Endothelial cell of umbilical vein (primary cell): Measurements from ENCODE around the gene ZNF639. TPM values are rescaled to one million over a fixed set of nuclear protein-coding genes. Genes with fewer than 3 reads are reported as not detected.

Experiments used
- BruUV-seq: library from RNA; stranded (reverse); fragments of 400-500 nt; replicated peaks from 2 replicates; lab custom pipeline; 2021; lab: Mats Ljungman, UMichigan
- CTCF ChIA-PET: fragments of 300-600, 350-600 bp; sonication (Branson Sonifier 250); formaldehyde crosslinking; loops from one replicate; lab custom pipeline; 2021; ENCODE audit warnings: antibody characterized with exemption, inconsistent platforms; lab: Charles Lee
- POLR2A ChIA-PET: fragments of 300-600, 350-600 bp; sonication (Branson Sonifier 250); formaldehyde crosslinking; loops from one replicate; lab custom pipeline; 2021; ENCODE audit warnings: antibody characterized with exemption, inconsistent platforms; lab: Charles Lee
- DNase-seq: peaks from one replicate; pipeline ENCODE4 v3.0.0-alpha.2; 2011; ENCODE audit warnings: low read depth, low spot score
- FAIRE-seq: peaks from 2 replicates; lab custom pipeline; 2011; peaks lifted over from hg19 to GRCh38; lab: Jason Lieb, UNC
- H2AFZ ChIP-seq: 2 replicates; pipeline ENCODE4 v1.6.0; 2012; ENCODE audit warnings: low read depth, low read length, control low read depth, inconsistent platforms
- H3K27ac ChIP-seq: 2 replicates; pipeline ENCODE4 v1.5.1; 2011; ENCODE audit warnings: low read depth, mild to moderate bottlenecking, control low read depth, low read length, moderate library complexity; ENCODE audit not compliant: insufficient read depth
- H3K27me3 ChIP-seq, 2 experiments: 2 replicates each; pipeline versions ENCODE4 v1.6.0 to v1.6.1; 2011; ENCODE audit warnings: low read length in 2 of 2, mixed read lengths in 1 of 2; ENCODE audit not compliant: control insufficient read depth in 2 of 2, insufficient read depth in 2 of 2
- H3K36me3 ChIP-seq, 2 experiments: 2 replicates in 1 of 2; 3 replicates in 1 of 2; pipeline ENCODE4 v1.5.1; 2011; ENCODE audit warnings: low read length in 2 of 2, mild to moderate bottlenecking in 1 of 2, moderate library complexity in 1 of 2; ENCODE audit not compliant: control insufficient read depth in 2 of 2, insufficient read depth in 2 of 2; ENCODE audit errors: extremely low read depth in 1 of 2
- H3K4me1 ChIP-seq: 3 replicates; pipeline ENCODE4 v1.5.1; 2011; ENCODE audit warnings: mild to moderate bottlenecking, low read length; ENCODE audit not compliant: control insufficient read depth, insufficient read depth; ENCODE audit errors: extremely low read depth
- H3K4me2 ChIP-seq: 2 replicates; pipeline ENCODE4 v1.6.1; 2011; ENCODE audit warnings: low read length, control low read depth, mixed read lengths; ENCODE audit not compliant: insufficient read depth
- H3K4me3 ChIP-seq, 3 experiments: fragments of 200-600 bp in 1 of 3; sonication (generic), shearing (Covaris generic) in 1 of 3; replicated peaks in 1 of 3; 2 replicates each; pipeline ENCODE4 v1.5.1; 2011 to 2016; ENCODE audit warnings: control low read depth in 3 of 3, low read length in 3 of 3, mild to moderate bottlenecking in 2 of 3, inconsistent platforms in 1 of 3, low read depth in 1 of 3, moderate library complexity in 1 of 3; ENCODE audit not compliant: insufficient read depth in 1 of 3
- H3K79me2 ChIP-seq: 2 replicates; pipeline ENCODE4 v1.6.0; 2012; ENCODE audit warnings: low read length, inconsistent platforms; ENCODE audit not compliant: control insufficient read depth, insufficient read depth
- H3K9ac ChIP-seq: replicated peaks from 2 replicates; pipeline ENCODE3; 2011; ENCODE audit warnings: low read length, control low read depth; ENCODE audit not compliant: insufficient read depth; ENCODE audit errors: extremely low read depth
- H3K9me1 ChIP-seq: replicated peaks from 3 replicates; pipeline ENCODE4 v1.6.0; 2011; ENCODE audit warnings: mild to moderate bottlenecking, low read length; ENCODE audit not compliant: control insufficient read depth, insufficient read depth; ENCODE audit errors: extremely low read depth
- H3K9me3 ChIP-seq: replicated peaks from 2 replicates; pipeline ENCODE4 v1.5.1; 2012; ENCODE audit warnings: low read length, inconsistent platforms; ENCODE audit not compliant: control insufficient read depth, insufficient read depth
- H4K20me1 ChIP-seq: replicated peaks from 2 replicates; pipeline ENCODE3; 2011; ENCODE audit warnings: mild to moderate bottlenecking, low read length; ENCODE audit not compliant: control insufficient read depth, insufficient read depth; ENCODE audit errors: extremely low read depth
- CTCF ChIP-seq, 2 donors: IDR thresholded peaks; 1 replicate in 1 of 2; 2 replicates in 1 of 2; pipeline ENCODE4 v1.5.1; 2011; ENCODE audit warnings: low read length in 2 of 2, mild to moderate bottlenecking in 2 of 2, moderate library complexity in 2 of 2, control low read depth in 1 of 2, inconsistent platforms in 1 of 2, low read depth in 1 of 2; ENCODE audit not compliant: insufficient read depth in 1 of 2; ENCODE audit errors: extremely low read depth in 1 of 2
- EZH2 ChIP-seq: IDR thresholded peaks from 2 replicates; pipeline ENCODE4 v1.6.1; 2012; ENCODE audit warnings: borderline replicate concordance, low read depth, mild to moderate bottlenecking, moderate library complexity, low read length, inconsistent platforms; ENCODE audit not compliant: severe bottlenecking
- FOS ChIP-seq: IDR thresholded peaks from 2 replicates; pipeline ENCODE4 v1.6.1; 2011; ENCODE audit warnings: mild to moderate bottlenecking, low read length, moderate library complexity, borderline replicate concordance; ENCODE audit not compliant: insufficient read depth
- GATA2 ChIP-seq: IDR thresholded peaks from 2 replicates; pipeline ENCODE4 v1.7.0; 2011; ENCODE audit warnings: low read depth, mild to moderate bottlenecking, moderate library complexity, mixed read lengths, low read length; ENCODE audit not compliant: insufficient read length, insufficient read depth
- JUN ChIP-seq: IDR thresholded peaks from 2 replicates; pipeline ENCODE4 v1.6.1; 2011; ENCODE audit warnings: borderline replicate concordance, low read depth; ENCODE audit not compliant: insufficient read length, insufficient read depth
- MAX ChIP-seq: IDR thresholded peaks from 2 replicates; pipeline ENCODE4 v1.6.1; 2011; ENCODE audit not compliant: insufficient read depth, insufficient read length
- MYC ChIP-seq: IDR thresholded peaks from one replicate; pipeline ENCODE4 v1.6.1; 2011; ENCODE audit warnings: mild to moderate bottlenecking, low read depth, low read length
- POLR2A ChIP-seq: IDR thresholded peaks from 2 replicates; pipeline ENCODE4 v1.6.1; 2012; ENCODE audit warnings: low read depth, mild to moderate bottlenecking, control low read depth, low read length
- POLR2AphosphoS5 ChIP-seq: IDR thresholded peaks from 2 replicates; pipeline ENCODE4 v1.6.1; 2012; ENCODE audit warnings: low read depth, mild to moderate bottlenecking, control low read depth, low read length, moderate library complexity; ENCODE audit not compliant: insufficient read depth
- dilution Hi-C: fragments of 300-500 bp; cut with MboI; formaldehyde crosslinking; loops from one replicate; pipeline ENCODE4 v1.15.0; 2019; ENCODE audit warnings: low sequenced_read_pairs; ENCODE audit not compliant: extremely low pct_ligation_motif_present
- intact Hi-C: fragments of 100-400 bp; cut with micrococcal nuclease; formaldehyde crosslinking; loops from one replicate; pipeline ENCODE4 v1.10.0; 2022
- polyA plus RNA-seq, 4 experiments: library from polyadenylated mRNA; depleted of rRNA in 3 of 4; stranded (reverse) in 3 of 4; unstranded in 1 of 4; fragments of >200 nt; gene quantifications; 2 replicates each; pipeline versions ENCODE4 v1.2.1 to v1.2.3, GENCODE V29; 2011 to 2012; ENCODE audit warnings: missing spikeins in 1 of 4
- total RNA-seq: library from RNA; stranded (reverse); gene quantifications from 2 replicates; pipeline ENCODE4 v1.2.3, GENCODE V29; 2021

Gene ZNF639
- total and polyA plus RNA-seq, 2 donors (not counting 3 experiments of a cell fraction or from before 2014, with no cell fraction given), result 8.0 to 30.5 TPM

GRCh38 chr3:179297971-179298725 lies 24.7 kb upstream of the ZNF639 start:
- peak; percentile 24 for DNase-seq
- dilution Hi-C loops, result no loop called here
- no TSS peak for BruUV-seq
- Histone ChIP-seq H3K9ac (no peak overlapping the region), H3K36me3 (no peaks in the 10 kb centered on the region), H3K4me2 (no peak overlapping the region), H3K79me2 (no peaks in the 10 kb centered on the region), H4K20me1 (no peaks in the 10 kb centered on the region), H3K4me1 (no peaks in the 10 kb centered on the region), H3K27ac (no peak overlapping the region), H3K9me1 (no peaks in the 10 kb centered on the region), H3K4me3 (no peak overlapping the region), H3K27me3 (peaks cover 0 to 10% of the 10 kb centered on the region in 2 experiments), H3K9me3 (no peaks in the 10 kb centered on the region), H2AFZ (no peak overlapping the region)
- intact Hi-C loops, result no loop called here
- no peak for FAIRE-seq
- no peak for TF ChIP-seq POLR2AphosphoS5
- no peak for TF ChIP-seq CTCF (IDR thresholded peaks at IDR 0.05; ENCODE audit: extremely low read depth in 1 of 2, insufficient read depth in 1 of 2, low read depth in 1 of 2, low read length in 2 of 2)
- TF ChIP-seq MYC, result no peak
- no peak for TF ChIP-seq EZH2
- no peak for TF ChIP-seq JUN
- no peak for TF ChIP-seq MAX
- no peak for TF ChIP-seq FOS
- TF ChIP-seq GATA2, result no peak
- TF ChIP-seq POLR2A, result no peak
- ChIA-PET CTCF (interaction anchor here (0.8 to 1.3 kb wide), 2 partner anchors 12 to 282 kb away, joined by 3 read pairs; no protein-coding TSS in a partner anchor), POLR2A (no interaction called here)
